Measurements from ENCODE around the gene VPS35L. TPM values are rescaled to one million over a fixed set of nuclear protein-coding genes. Genes with fewer than 3 reads are reported as not detected.

The VPS35L gene
- total RNA-seq, 1 donor from 2014 or later, result 23.8 TPM

DNA sequence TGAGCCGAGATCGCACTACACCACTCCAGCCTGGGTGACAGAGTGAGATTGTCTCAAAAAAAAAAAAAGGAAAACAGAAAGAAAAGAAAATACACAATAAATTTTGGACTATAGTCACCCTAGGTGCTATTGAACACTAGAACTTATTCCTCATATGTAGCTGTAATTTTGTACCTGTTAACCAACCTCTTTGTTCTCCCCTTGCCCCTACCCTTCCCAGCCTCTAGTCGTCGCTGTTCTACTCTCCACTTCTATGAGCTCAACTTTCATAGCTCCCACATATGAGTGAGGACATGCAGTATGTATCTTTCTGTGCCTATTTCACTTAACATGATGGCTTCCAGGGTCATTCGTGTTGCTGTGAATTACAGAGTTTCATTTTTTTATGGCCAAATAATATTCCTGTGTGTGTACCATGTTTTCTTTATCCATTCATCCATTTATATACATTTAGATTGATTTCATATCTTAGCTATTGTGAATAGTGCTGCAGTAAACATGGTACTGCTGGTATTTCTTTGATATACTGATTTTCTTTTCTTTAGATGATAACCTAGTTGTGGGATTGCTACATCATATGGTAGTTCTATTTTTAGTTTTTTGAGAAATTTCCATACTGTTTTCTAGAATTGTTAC lies 28.3 kb downstream of the VPS35L start:
- no peaks in the 10 kb centered on the region for H3K27me3 ChIP-seq (ENCODE audit: low read depth)
- H3K36me3 ChIP-seq, result peaks cover 70% of the 10 kb centered on the region
- no peak for DNase-seq
- no peak overlapping the region for H3K4me3 ChIP-seq
- H3K4me1 ChIP-seq, result peaks cover 13% of the 10 kb centered on the region
- intact Hi-C loops (cut with micrococcal nuclease), result no loop called here
- peaks cover 6% of the 10 kb centered on the region for H3K9me3 ChIP-seq (replicated peaks)
- H3K27ac ChIP-seq (replicated peaks), result no peak overlapping the region
- TF ChIP-seq, protein P1, sequence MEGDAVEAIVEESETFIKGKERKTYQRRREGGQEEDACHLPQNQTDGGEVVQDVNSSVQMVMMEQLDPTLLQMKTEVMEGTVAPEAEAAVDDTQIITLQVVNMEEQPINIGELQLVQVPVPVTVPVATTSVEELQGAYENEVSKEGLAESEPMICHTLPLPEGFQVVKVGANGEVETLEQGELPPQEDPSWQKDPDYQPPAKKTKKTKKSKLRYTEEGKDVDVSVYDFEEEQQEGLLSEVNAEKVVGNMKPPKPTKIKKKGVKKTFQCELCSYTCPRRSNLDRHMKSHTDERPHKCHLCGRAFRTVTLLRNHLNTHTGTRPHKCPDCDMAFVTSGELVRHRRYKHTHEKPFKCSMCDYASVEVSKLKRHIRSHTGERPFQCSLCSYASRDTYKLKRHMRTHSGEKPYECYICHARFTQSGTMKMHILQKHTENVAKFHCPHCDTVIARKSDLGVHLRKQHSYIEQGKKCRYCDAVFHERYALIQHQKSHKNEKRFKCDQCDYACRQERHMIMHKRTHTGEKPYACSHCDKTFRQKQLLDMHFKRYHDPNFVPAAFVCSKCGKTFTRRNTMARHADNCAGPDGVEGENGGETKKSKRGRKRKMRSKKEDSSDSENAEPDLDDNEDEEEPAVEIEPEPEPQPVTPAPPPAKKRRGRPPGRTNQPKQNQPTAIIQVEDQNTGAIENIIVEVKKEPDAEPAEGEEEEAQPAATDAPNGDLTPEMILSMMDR (IDR thresholded peaks at IDR 0.05; ENCODE audit: borderline replicate concordance), result peak; percentile 87

DNA sequence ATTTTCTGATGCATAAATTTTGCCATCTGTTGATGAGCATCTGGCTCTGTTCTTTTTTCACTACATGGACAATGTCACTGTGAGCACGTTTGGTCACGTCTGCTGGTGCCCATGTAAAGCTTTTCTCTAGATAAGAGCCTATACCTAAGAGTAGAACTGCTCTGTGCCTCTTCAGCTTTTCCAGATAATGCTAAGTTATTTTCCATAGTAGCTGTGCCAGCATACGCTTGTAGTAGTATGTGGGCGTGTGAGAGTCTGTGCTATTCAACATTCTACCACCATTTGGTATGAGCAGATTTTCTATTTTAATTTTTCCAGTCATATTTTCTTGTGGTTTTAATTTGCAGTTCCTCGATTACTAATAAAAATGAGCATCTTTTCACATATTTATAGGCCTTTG lies 33.2 kb downstream of the VPS35L start:
- TF ChIP-seq, protein P1 (IDR thresholded peaks at IDR 0.05; ENCODE audit: borderline replicate concordance), result no peak
- no peak for DNase-seq
- intact Hi-C loops (cut with micrococcal nuclease), result no loop called here
- no peaks in the 10 kb centered on the region for H3K9me3 ChIP-seq (replicated peaks)
- peaks cover 21% of the 10 kb centered on the region for H3K4me1 ChIP-seq
- H3K27ac ChIP-seq (replicated peaks), result peak overlapping the region; percentile 10
- H3K36me3 ChIP-seq, result peaks cover 46% of the 10 kb centered on the region
- no peaks in the 10 kb centered on the region for H3K27me3 ChIP-seq (ENCODE audit: low read depth)
- no peak overlapping the region for H3K4me3 ChIP-seq

DNA sequence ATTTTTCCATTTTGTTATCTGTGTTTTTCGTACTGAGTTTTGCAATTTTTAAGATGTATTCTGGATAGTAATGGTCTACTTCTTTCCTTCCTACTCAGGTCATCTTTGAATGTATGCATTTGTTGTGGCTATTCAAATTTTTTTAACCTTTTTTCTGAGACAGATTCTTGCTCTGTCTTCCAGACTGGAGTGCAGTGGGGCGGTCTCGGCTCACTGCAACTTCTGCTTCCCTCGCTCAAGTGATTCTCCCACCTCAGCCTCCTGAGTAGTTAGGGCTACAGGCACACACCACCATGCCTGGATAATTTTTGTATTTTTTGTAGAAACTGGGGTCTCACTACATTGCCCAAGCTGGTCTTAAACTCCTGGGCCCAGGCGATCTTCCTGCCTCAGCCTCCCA lies 33.6 kb downstream of the VPS35L start:
- H3K36me3 ChIP-seq, result peaks cover 49% of the 10 kb centered on the region

DNA sequence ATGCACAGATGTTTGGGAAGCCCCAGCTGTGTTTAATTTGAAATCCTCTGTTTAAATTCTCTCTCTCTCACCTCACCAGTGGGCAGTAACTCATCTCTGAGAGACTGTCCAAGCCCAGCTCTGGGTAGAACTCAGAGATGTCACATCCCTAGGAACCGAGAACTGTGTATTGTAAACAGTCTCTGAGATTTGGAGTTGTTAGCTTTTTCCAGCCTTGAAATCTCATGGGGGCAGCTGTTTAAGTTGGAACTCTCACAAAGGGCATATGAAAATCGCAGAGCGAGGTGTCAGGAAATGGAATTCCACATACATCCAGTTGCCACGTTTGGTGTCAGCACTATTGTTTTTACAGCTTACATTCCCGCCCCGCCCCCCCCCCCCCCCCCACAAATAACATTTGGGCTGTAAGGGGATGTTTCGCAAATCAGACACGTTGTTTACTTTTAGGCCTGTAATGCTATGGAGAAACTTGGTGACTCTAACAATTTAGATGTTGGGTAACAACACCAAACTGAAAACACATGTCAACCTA lies 34.3 kb downstream of the VPS35L start:
- intact Hi-C loops (cut with micrococcal nuclease), result no loop called here
- Histone ChIP-seq H3K27ac (replicated peaks) (no peak overlapping the region), H3K9me3 (replicated peaks) (no peaks in the 10 kb centered on the region), H3K4me1 (peaks cover 21% of the 10 kb centered on the region), H3K4me3 (no peak overlapping the region), H3K36me3 (peaks cover 54% of the 10 kb centered on the region), H3K27me3 (ENCODE audit: low read depth) (no peaks in the 10 kb centered on the region)
- DNase-seq, result no peak
- TF ChIP-seq, protein P1 (IDR thresholded peaks at IDR 0.05; ENCODE audit: borderline replicate concordance), result no peak

More for the DNA sequence above, 33.6 kb downstream of the VPS35L start:
- Histone ChIP-seq H3K27ac (replicated peaks) (no peak overlapping the region), H3K27me3 (ENCODE audit: low read depth) (no peaks in the 10 kb centered on the region), H3K4me1 (peaks cover 21% of the 10 kb centered on the region), H3K9me3 (replicated peaks) (no peaks in the 10 kb centered on the region), H3K4me3 (no peak overlapping the region)
- DNase-seq, result no peak
- intact Hi-C loops (cut with micrococcal nuclease), result no loop called here
- TF ChIP-seq, protein P1 (IDR thresholded peaks at IDR 0.05; ENCODE audit: borderline replicate concordance), result no peak

DNA sequence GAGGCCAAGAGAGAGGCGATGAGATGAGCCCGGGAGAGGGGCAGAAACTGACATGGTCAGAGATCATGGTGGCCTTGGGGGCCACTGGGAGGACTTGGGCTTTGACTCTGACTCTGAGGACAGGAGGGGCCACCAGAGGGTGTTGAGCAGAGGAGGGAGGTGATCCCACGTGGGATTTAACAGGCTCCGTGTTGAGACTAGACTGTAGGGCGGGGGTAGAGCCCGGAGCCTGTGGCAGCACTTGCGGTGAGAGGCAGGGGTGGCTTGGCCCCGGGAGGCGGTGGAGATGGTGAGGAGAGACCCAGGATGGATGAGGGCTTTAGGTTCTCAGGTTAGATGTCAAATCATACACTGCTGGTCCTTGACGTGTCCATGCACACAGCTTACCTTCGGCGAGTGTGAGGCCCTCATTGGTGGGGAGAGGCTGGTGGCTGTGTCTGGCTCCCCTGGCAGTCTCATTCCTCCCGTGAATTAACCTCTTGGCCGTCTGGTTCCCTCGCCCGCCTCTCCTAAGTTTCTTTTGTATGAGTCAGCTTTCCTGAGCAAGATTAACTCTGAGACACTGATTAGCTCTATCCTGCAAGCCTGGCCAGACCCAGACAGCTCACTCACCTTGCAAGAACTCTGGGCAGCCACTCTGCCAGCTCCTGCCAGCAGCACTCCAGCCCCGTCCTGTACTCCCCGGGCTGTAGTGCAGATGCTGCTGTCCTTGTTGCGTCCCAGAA lies 39.7 kb downstream of the VPS35L start:
- Histone ChIP-seq H3K9me3 (replicated peaks) (no peaks in the 10 kb centered on the region), H3K4me3 (no peak overlapping the region), H3K27me3 (ENCODE audit: low read depth) (no peaks in the 10 kb centered on the region), H3K36me3 (peaks cover 43% of the 10 kb centered on the region), H3K27ac (replicated peaks) (peak overlapping the region; percentile 0), H3K4me1 (no peaks in the 10 kb centered on the region)
- intact Hi-C loops (cut with micrococcal nuclease), result no loop called here
- DNase-seq, result peak; percentile 20
- TF ChIP-seq, protein P1 (IDR thresholded peaks at IDR 0.05; ENCODE audit: borderline replicate concordance), result no peak

Data from left ventricle myocardium inferior (tissue), 1 donor.